Colon (tissue), 2 donors: Measurements from ENCODE around the gene ZMAT5.

Experiments used
- FAIRE-seq: peaks from 2 replicates; lab custom pipeline; 2012; peaks lifted over from hg19 to GRCh38; lab: Jason Lieb, UNC
- donor health status: control.
- donor health status: control.

The ZMAT5 gene

GRCh38 chr22:29706486-29706885 is 60.3 kb downstream of the ZMAT5 start:
- FAIRE-seq = no peak

GRCh38 chr22:29705651-29706050 is 61.2 kb downstream of the ZMAT5 start:
- no peak for FAIRE-seq

- no peak for FAIRE-seq
Observed at GRCh38 chr22:29704528-29705285, 62.1 kb downstream of the ZMAT5 start.

DNA sequence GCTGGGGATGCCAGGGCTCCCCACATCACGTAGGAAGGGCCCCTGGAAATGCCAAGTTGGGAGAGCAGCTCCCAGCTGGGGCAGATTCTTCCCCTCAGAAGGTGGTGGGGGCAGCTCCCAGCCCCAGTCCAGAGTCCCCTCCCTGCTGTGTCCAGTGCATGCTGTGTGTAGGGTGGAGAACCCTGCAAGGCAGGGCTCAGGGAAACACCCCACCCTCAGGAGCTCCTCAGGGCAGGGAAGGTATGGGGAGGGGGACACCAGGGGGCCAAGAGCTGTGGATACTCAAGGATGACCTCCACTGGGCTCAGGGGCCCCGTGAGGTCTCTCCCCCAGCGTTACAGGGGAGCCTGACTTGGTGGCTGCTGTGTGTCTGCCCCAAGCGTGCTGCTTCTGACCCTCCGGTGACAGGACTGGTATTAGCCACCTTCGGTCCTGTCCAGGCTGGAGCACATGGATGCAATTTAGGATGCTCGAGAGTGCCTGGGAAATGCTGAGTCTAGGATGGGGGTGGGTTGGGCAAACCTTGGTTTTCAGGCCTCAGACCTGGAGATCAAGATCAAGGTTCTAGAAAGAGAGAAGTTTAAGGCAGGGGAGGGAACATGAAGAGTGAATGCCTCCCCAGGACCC is 63.1 kb downstream of the ZMAT5 start:
- no peak for FAIRE-seq

- FAIRE-seq = no peak
Observed at GRCh38 chr22:29702931-29703501, 63.8 kb downstream of the ZMAT5 start.

- no peak for FAIRE-seq
Observed at GRCh38 chr22:29702000-29702930, 64.5 kb downstream of the ZMAT5 start.

GRCh38 chr22:29701155-29701999 is 65.4 kb downstream of the ZMAT5 start:
- FAIRE-seq = no peak

DNA sequence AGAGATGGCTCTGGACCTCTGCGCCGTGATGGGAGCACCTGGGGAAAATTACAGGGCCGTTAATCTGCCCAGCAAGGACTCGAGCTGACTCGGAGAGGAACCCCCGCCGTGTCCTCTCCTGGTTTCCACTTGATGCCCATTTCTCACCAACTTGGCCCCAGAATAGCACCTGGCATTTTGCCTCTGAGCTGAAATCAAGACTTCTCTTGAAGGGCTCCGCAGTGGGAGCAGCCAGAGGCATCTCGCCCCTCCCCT is 66.0 kb downstream of the ZMAT5 start:
- FAIRE-seq = no peak

DNA sequence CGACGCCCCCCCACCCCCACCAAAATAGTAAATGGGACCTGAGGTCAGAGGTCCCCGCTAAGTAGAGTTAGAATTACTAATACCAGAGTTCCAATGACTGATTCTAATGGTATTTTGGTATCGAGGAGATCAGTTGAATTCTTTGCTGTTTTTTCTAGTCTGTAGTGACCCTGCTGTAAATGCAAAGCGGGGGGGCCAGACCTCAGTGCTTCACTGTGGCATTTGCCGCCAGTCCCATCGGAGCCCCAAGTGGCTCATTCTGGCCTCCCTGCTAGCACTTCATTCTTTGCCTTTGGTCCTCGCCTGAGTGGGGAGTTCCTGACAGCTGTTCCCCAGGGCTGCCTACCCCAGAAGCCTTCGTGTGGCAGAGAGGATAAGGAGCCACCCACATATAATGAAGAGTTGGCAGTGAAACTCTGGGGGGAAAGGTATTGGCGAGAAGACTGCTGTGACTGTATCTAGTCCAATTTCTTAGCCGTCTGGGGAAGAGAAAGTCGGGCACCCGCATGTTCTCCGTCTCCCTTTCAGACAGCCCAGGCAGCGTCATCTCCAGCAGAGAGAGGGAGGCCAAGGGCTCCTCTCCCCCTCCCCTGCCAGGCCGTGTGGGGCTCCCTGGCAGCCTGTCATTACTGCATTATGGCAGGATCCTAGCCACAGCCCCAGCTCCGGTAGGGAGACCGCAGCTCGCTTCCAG is 66.5 kb downstream of the ZMAT5 start:
- no peak for FAIRE-seq

DNA sequence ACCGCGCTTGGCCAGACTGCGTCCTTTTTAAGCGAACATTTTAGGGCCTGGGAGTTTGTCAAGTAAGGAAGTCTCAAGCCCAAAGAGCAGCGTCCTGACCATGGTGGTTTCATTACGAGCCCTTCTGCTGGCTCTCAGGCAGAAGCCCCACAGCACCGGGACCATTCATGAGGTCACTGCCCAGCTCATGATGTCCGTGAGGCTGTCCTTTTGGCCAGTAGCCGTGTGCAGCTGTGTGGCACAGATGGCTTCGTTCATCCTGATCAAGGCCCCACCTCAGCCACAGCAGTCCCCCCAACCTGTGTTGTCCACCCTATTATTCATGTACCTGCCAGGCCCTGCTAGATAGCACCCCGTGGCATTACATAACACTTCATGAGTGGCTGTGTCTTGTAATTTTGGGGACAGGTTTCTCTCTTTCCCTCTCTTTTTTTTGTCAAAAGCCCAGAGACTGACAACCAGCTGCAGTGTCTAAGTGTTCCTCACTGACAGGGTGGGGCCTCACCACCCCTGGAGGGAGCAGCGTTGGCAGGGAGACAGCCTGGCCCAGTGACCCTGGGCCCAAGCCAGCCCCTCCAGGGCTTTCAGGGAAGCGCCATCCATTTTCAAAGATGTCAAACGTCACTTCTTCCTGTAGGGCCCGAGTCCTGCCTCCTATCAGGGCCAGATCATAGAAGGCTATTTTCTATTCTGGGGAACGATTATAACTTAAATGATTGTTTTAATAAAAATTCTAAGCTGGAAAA is 68.8 kb downstream of the ZMAT5 start:
- FAIRE-seq = no peak

DNA sequence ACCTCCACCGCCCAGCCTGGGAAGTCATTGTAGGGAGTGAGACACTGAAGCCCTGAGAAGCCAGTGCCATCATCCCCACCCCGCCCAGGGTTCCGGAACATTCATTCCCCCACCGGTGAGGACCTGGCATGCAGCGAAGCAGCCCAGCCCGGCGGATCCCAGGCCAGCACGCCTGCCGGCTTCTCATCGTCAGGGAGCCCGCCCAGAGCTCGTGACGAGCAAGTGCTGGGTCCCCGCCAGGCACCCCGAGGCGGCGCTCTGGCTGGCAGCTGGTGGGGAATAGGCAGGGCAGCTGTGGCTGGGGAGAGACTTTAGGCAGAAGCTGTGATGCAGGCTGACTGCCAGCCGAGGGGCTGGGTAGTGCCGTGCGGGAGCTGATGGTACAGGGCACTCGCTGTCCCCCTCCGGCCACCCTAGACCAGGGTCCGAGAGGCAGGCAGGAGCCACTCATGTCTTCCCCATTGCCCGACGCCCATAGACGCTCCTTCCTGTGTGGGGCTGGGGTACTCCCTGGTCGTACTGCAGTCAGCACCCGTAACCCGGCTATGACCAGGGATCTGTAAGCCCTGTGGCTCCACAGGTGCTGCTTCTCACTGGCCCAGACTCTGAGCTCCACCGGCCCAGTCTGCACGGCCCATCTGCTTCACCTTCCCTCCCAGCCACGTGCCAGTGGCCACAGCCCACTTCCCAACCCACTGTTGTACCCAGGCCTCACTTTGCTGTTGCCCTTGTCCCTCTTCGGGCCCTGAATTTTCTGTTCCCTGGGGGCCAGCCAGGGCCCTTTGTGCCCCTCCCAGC is 71.5 kb downstream of the ZMAT5 start:
- no peak for FAIRE-seq

DNA sequence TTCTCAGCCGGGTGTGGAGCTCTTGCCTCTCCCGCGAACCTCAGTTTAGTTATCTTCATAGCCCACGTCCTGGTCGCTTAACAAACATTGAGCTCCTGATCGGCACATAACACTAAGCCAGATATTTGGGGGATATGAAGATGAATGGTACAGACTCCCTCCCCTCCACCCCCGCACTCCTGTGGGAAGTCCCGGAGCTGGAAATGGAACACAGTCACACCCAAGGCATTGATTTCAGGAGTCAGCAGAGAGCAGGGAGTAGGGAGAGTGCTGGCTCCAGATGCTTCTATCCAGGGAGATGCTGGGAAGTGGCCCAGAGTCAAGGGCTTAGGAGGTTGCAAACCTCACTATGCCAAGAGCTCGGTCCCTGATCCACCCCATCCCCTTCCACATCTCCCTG is 73.1 kb downstream of the ZMAT5 start:
- FAIRE-seq = no peak

- no peak for FAIRE-seq
Observed at GRCh38 chr22:29693161-29693560, 73.6 kb downstream of the ZMAT5 start.

GRCh38 chr22:29692327-29692640 is 74.5 kb downstream of the ZMAT5 start:
- no peak for FAIRE-seq

DNA sequence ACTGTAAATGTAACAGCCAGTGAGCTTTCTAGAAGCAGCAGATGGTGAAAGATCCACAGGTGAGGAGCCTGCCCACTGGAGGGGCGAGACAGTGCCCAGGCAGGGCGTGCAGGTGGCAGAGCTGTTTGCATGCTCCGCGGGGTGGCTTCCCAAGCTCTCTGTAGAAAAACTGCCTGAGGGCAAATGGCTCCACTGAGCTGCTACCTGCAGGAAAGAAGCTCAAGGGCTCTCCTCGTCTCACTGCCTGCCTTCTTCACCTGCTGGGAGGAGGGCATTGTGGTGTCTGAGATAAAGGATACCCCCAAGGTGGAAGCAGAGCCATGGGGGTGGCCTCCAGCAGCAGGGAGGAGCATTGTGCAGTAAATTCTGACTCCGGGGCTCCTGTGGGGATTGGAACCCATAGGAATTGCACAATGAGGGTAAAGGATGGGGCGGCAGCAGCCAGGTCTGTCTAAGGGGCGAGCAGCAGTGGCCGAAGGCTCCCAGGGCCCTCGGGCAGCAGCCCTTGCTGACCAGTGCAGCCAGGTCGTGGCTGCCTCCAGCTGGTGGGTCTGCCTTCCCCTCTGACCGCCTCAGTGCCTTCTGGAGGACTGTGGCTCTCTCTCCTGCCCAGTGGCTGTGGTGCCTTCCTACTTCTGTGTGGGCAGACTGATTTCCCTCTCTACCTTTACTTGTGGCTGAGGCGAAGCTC is 75.0 kb downstream of the ZMAT5 start:
- no peak for FAIRE-seq

DNA sequence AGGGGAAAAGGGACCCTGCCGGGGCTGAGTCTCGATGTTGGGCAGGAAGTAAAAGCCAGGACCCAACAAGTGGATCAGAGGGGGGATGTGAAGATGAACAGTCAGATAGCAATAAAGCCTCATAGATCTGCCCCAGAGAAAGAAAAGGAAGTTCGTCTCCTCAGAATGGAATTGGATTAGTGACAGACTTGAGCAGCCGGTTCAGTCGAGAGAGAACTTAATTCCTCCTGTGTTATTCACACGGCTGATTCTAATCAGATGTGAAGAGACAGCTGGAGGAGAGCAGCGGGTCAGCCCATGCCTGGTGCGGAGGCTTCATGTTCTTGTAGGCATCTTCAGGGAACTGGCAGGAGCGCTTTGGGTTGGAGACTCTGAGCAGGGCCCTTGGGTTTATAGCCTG is 76.3 kb downstream of the ZMAT5 start:
- no peak for FAIRE-seq

- no peak for FAIRE-seq
Observed at GRCh38 chr22:29689880-29690213, 77.0 kb downstream of the ZMAT5 start.

GRCh38 chr22:29689206-29689879 is 77.5 kb downstream of the ZMAT5 start:
- no peak for FAIRE-seq

DNA sequence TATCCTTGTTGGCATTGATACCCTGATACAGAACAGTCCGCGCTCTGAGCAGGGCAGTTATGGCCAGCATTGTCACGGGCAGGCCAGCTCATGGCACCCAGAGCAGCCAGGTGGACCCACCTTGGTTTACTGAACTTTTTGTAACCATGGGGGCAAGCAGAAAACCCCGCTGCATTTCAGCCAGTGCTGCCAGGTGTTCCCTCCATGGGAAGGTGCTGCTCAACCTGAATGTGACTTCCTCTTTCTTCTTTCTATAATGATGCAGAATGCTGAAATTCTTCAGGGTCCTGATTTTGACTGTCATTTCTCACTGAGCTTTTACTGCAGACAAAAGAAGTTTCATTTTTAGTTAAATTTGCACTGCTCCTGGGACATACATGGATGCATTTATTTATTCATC is 82.6 kb downstream of the ZMAT5 start:
- FAIRE-seq = no peak
